WTC11 (cell line): ENCODE results near the gene SULT2B1.

Source experiments
- ATF6 ChIP-seq: sonication (generic); formaldehyde crosslinking; IDR thresholded peaks from 2 replicates; pipeline ENCODE4 v1.8.1; 2023; ENCODE audit warnings: mild to moderate bottlenecking, missing genetic modification reagents
- CTCF ChIP-seq: fragments of 200-600 bp; IDR thresholded peaks from 2 replicates; pipeline ENCODE4 v1.8.0; 2022; ENCODE audit warnings: antibody characterized with exemption
- FOXP1 ChIP-seq: sonication (generic); formaldehyde crosslinking; IDR thresholded peaks from 2 replicates; pipeline ENCODE4 v1.8.0; 2022; ENCODE audit warnings: missing genetic modification reagents, mild to moderate bottlenecking, moderate library complexity, borderline replicate concordance
- GRHL2 ChIP-seq: fragments of 250-450 bp; sonication (Bioruptor Pico); IDR thresholded peaks from 2 replicates; pipeline ENCODE4 v1.8.0; 2022; ENCODE audit warnings: mild to moderate bottlenecking, moderate library complexity; ENCODE audit not compliant: insufficient replicate concordance, severe bottlenecking
- KAT7 ChIP-seq: sonication (generic); formaldehyde crosslinking; IDR thresholded peaks from 2 replicates; pipeline ENCODE4 v1.8.1; 2023; ENCODE audit warnings: missing genetic modification reagents, mild to moderate bottlenecking, borderline replicate concordance
- MAX ChIP-seq: sonication (generic); formaldehyde crosslinking; IDR thresholded peaks from 2 replicates; pipeline ENCODE4 v1.8.0; 2022; ENCODE audit warnings: mild to moderate bottlenecking, missing genetic modification reagents
- MLX ChIP-seq: sonication (generic); formaldehyde crosslinking; IDR thresholded peaks from 2 replicates; pipeline ENCODE4 v1.8.1; 2023; ENCODE audit warnings: mild to moderate bottlenecking, missing genetic modification reagents, moderate library complexity
- SP1 ChIP-seq: sonication (generic); formaldehyde crosslinking; conservative IDR thresholded peaks from 2 replicates; pipeline ENCODE4 v1.8.1; 2022; ENCODE audit warnings: missing genetic modification reagents
- ZBTB43 ChIP-seq: sonication (generic); formaldehyde crosslinking; IDR thresholded peaks from 2 replicates; pipeline ENCODE4 v1.8.1; 2023; ENCODE audit warnings: mild to moderate bottlenecking, missing genetic modification reagents
- ZNF281 ChIP-seq: sonication (generic); formaldehyde crosslinking; IDR thresholded peaks from 2 replicates; pipeline ENCODE4 v1.8.0; 2023; ENCODE audit warnings: mild to moderate bottlenecking, missing genetic modification reagents
- ZNF317 ChIP-seq: sonication (generic); formaldehyde crosslinking; IDR thresholded peaks from 2 replicates; pipeline ENCODE4 v1.8.1; 2023; ENCODE audit warnings: low read depth, mild to moderate bottlenecking, moderate library complexity, missing genetic modification reagents, borderline replicate concordance

GRCh38 chr19:48603449-48603848, 51.5 kb downstream of the SULT2B1 start:
- TF ChIP-seq MLX (CRISPR knock-in tag), result no peak
- TF ChIP-seq ZNF317 (CRISPR knock-in tag), result no peak
- TF ChIP-seq MAX (CRISPR knock-in tag), result no peak
- TF ChIP-seq CTCF, result no peak
- no peak for TF ChIP-seq GRHL2 (CRISPR knock-in tag)
- no peak for TF ChIP-seq FOXP1 (CRISPR knock-in tag)
- TF ChIP-seq ZBTB43 (CRISPR knock-in tag), result no peak
- TF ChIP-seq KAT7, result no peak
- no peak for TF ChIP-seq ATF6
- TF ChIP-seq SP1 (CRISPR knock-in tag), result no peak
- no peak for TF ChIP-seq ZNF281
